OCI-LY3 (cell line): ENCODE data around the gene HSPG2.

ENCODE experiments used
- H2AFZ ChIP-seq: fragments of 200-600, 300-600 bp; shearing (Covaris generic); 2 replicates; pipeline ENCODE4 v1.6.0; 2014; ENCODE audit warnings: antibody characterized with exemption, low read depth, low read length
- H3K27ac ChIP-seq: fragments of 200-600, 300-600 bp; sonication (generic); 2 replicates; pipeline ENCODE4 v1.5.1; 2014; ENCODE audit warnings: mild to moderate bottlenecking, low read length, moderate library complexity, mixed read lengths
- H3K27me3 ChIP-seq: fragments of 200-600, 300-600 bp; sonication (generic); 2 replicates; pipeline ENCODE4 v1.6.1; 2014; ENCODE audit warnings: low read depth, low read length, mixed read lengths
- H3K36me3 ChIP-seq: fragments of 200-600, 300-600 bp; sonication (generic); replicated peaks from 2 replicates; pipeline ENCODE3; 2014; ENCODE audit warnings: low read depth, low read length, mixed read lengths
- H3K4me1 ChIP-seq: fragments of 300-600, 200-600 bp; sonication (generic); 2 replicates; pipeline ENCODE4 v1.6.1; 2014; ENCODE audit warnings: low read length, mixed read lengths
- H3K4me2 ChIP-seq: fragments of 200-600, 300-600 bp; sonication (generic); 2 replicates; pipeline ENCODE4 v1.6.1; 2014; ENCODE audit warnings: low read length, mixed read lengths
- H3K4me3 ChIP-seq: fragments of 300-600, 200-600 bp; sonication (generic); 2 replicates; pipeline ENCODE4 v1.5.1; 2014; ENCODE audit warnings: antibody characterized with exemption, mild to moderate bottlenecking, low read length, moderate library complexity
- H3K79me2 ChIP-seq: fragments of 300-600, 200-600 bp; shearing (Covaris generic); 2 replicates; pipeline ENCODE4 v1.6.1; 2014; ENCODE audit warnings: mild to moderate bottlenecking, low read length, mixed read lengths
- H3K9ac ChIP-seq: fragments of 300-600, 200-600 bp; shearing (Covaris generic); 2 replicates; pipeline ENCODE4 v1.6.0; 2014; ENCODE audit warnings: mild to moderate bottlenecking, low read length, moderate library complexity
- H3K9me3 ChIP-seq: fragments of 200-600, 300-600 bp; shearing (Covaris generic); 2 replicates; pipeline ENCODE4 v1.6.1; 2014; ENCODE audit warnings: low read length, mixed read lengths; ENCODE audit not compliant: insufficient read depth
- H4K20me1 ChIP-seq: fragments of 200-600, 300-600 bp; sonication (generic); 2 replicates; pipeline ENCODE4 v1.6.1; 2016; ENCODE audit warnings: low read length, mixed read lengths; ENCODE audit not compliant: insufficient read depth
- EZH2phosphoT487 ChIP-seq: fragments of 200-600 bp; shearing (Covaris generic); IDR thresholded peaks from 2 replicates; pipeline ENCODE4 v1.6.1; 2018; ENCODE audit warnings: antibody characterized with exemption, mixed run types, low read depth
- TF ChIP-seq, protein P1 (sequence below): fragments of 200-600, 300-600 bp; sonication (generic); IDR thresholded peaks from 2 replicates; pipeline ENCODE4 v1.5.1; 2014; ENCODE audit warnings: antibody characterized with exemption, low read length, low read depth

HSPG2 gene

DNA sequence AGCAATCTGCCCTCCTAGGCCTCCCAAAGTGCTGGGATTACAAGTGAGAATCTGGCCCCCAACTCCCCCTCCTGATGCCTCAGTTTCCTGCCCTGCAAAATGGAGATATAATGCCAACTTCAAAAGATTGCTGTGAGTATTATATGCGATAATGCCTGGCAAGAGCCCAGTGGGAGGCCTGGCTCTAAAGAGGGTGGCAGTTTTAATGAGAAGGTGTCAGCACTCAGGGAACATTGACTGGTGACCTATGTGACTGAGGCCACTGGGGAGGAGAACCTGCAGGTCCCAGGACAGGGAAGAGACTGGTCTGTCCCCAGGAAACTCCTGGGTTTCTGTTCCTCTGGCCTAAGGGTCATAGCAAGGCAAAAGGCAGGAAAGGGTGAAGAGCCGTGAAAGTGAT, 11.0 kb downstream of the HSPG2 start:
- Histone ChIP-seq H3K4me1 (no peaks in the 10 kb centered on the region), H3K4me2 (no peak overlapping the region), H3K9me3 (no peaks in the 10 kb centered on the region), H2AFZ (no peak overlapping the region), H3K4me3 (no peak overlapping the region), H3K27me3 (no peaks in the 10 kb centered on the region), H3K27ac (no peak overlapping the region), H3K9ac (no peak overlapping the region), H3K79me2 (no peaks in the 10 kb centered on the region), H4K20me1 (no peaks in the 10 kb centered on the region), H3K36me3 (no peaks in the 10 kb centered on the region)
- TF ChIP-seq EZH2phosphoT487 = no peak

GRCh38 chr1:21925334-21925940, 11.7 kb downstream of the HSPG2 start:
- Histone ChIP-seq H3K27me3 (no peaks in the 10 kb centered on the region), H3K4me1 (no peaks in the 10 kb centered on the region), H3K9ac (no peak overlapping the region), H4K20me1 (no peaks in the 10 kb centered on the region), H3K4me2 (no peak overlapping the region), H3K9me3 (no peaks in the 10 kb centered on the region), H2AFZ (no peak overlapping the region), H3K4me3 (no peak overlapping the region), H3K36me3 (no peaks in the 10 kb centered on the region), H3K79me2 (no peaks in the 10 kb centered on the region), H3K27ac (no peak overlapping the region)
- TF ChIP-seq, protein P1, sequence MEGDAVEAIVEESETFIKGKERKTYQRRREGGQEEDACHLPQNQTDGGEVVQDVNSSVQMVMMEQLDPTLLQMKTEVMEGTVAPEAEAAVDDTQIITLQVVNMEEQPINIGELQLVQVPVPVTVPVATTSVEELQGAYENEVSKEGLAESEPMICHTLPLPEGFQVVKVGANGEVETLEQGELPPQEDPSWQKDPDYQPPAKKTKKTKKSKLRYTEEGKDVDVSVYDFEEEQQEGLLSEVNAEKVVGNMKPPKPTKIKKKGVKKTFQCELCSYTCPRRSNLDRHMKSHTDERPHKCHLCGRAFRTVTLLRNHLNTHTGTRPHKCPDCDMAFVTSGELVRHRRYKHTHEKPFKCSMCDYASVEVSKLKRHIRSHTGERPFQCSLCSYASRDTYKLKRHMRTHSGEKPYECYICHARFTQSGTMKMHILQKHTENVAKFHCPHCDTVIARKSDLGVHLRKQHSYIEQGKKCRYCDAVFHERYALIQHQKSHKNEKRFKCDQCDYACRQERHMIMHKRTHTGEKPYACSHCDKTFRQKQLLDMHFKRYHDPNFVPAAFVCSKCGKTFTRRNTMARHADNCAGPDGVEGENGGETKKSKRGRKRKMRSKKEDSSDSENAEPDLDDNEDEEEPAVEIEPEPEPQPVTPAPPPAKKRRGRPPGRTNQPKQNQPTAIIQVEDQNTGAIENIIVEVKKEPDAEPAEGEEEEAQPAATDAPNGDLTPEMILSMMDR = no peak
- no peak for TF ChIP-seq EZH2phosphoT487

DNA sequence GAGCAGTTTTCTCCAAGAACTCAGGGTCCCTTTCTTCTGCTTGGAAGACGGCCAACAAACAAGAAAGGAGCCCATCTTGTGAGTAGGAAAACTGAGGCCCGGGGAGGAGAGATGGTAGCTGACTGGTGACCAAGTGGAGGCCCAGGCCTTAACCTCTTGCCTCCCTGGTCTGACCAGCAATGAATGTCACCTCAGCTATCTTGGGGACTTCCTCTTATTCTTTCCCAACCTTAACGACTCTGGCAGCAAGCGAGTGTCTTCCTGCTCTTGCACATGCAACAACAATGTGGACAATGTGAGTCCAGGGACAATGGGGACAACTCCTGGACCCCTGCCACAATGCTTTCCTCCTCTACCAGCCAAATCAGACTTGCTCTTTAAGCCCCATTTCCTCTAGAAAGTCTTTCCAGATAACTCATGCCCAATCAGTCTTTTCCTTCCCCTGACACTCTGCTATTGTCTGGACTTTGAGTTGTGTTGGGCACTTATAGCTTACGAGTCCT, 12.6 kb downstream of the HSPG2 start:
- no peak overlapping the region for H3K9ac ChIP-seq
- no peak overlapping the region for H3K27ac ChIP-seq
- H3K79me2 ChIP-seq = no peaks in the 10 kb centered on the region
- no peak overlapping the region for H2AFZ ChIP-seq
- no peaks in the 10 kb centered on the region for H3K9me3 ChIP-seq
- no peak for TF ChIP-seq EZH2phosphoT487
- TF ChIP-seq, protein P1 = no peak
- no peak overlapping the region for H3K4me2 ChIP-seq
- no peak overlapping the region for H3K4me3 ChIP-seq
- H3K4me1 ChIP-seq = no peaks in the 10 kb centered on the region
- H3K36me3 ChIP-seq = no peaks in the 10 kb centered on the region
- H3K27me3 ChIP-seq = no peaks in the 10 kb centered on the region
- no peaks in the 10 kb centered on the region for H4K20me1 ChIP-seq

GRCh38 chr1:21922090-21923013, 14.8 kb downstream of the HSPG2 start:
- Histone ChIP-seq H3K27me3 (no peaks in the 10 kb centered on the region), H3K9ac (no peak overlapping the region), H3K36me3 (no peaks in the 10 kb centered on the region), H3K9me3 (no peaks in the 10 kb centered on the region), H3K27ac (no peak overlapping the region), H3K4me3 (no peak overlapping the region), H3K4me1 (no peaks in the 10 kb centered on the region), H4K20me1 (no peaks in the 10 kb centered on the region), H2AFZ (no peak overlapping the region), H3K79me2 (no peaks in the 10 kb centered on the region), H3K4me2 (no peak overlapping the region)
- no peak for TF ChIP-seq EZH2phosphoT487
- TF ChIP-seq, protein P1 = no peak
